Adipocyte (in vitro differentiated cells): ENCODE data around the gene LRMDA.

ENCODE experiments used
- DNase-seq: peaks from one replicate; pipeline ENCODE4 v3.0.0-alpha.2; 2015; ENCODE audit warnings: low read depth
- H3K27me3 ChIP-seq: replicated peaks from 2 replicates; pipeline ENCODE4 v1.7.0; 2013; ENCODE audit warnings: mild to moderate bottlenecking, low read length, moderate library complexity; ENCODE audit not compliant: control insufficient read depth, insufficient read depth
- H3K36me3 ChIP-seq: 2 replicates; pipeline ENCODE4 v1.7.0; 2013; ENCODE audit warnings: low read length, mild to moderate bottlenecking, moderate library complexity; ENCODE audit not compliant: control insufficient read depth, insufficient read depth, severe bottlenecking
- H3K4me1 ChIP-seq: 2 replicates; pipeline ENCODE4 v1.7.0; 2013; ENCODE audit warnings: mild to moderate bottlenecking, low read length, moderate library complexity; ENCODE audit not compliant: control insufficient read depth, insufficient read depth
- H3K4me3 ChIP-seq: 2 replicates; pipeline ENCODE4 v1.7.0; 2013; ENCODE audit warnings: mild to moderate bottlenecking, low read length, moderate library complexity
- H3K9ac ChIP-seq: 2 replicates; pipeline ENCODE4 v1.7.0; 2013; ENCODE audit warnings: mild to moderate bottlenecking, low read length, moderate library complexity
- H3K9me3 ChIP-seq: 2 replicates; pipeline ENCODE4 v1.7.0; 2013; ENCODE audit warnings: mild to moderate bottlenecking, low read length, moderate library complexity; ENCODE audit not compliant: control insufficient read depth

The LRMDA gene

DNA sequence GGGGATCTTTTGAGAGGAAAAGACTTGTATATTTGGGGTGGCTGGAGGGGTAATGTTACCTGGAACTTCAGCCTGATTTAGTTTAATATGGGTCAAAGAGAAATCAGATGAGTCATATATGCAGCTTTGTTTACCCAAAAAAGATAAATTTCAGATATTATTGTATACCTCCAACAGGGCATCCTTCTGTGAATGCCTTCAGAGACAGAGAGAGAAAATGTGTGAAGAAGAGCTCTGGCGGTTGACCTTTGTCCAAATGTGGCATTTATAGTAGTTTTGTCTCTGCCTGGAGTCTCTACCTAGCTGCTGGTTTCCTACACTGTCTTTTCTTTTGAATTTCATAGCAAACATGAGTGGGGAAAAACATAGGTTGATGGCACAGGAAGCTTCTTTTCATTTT is 21.6 kb downstream of the LRMDA start:
- no peaks in the 10 kb centered on the region for H3K36me3 ChIP-seq
- DNase-seq = no peak
- no peak overlapping the region for H3K9ac ChIP-seq
- peaks cover 10% of the 10 kb centered on the region for H3K4me1 ChIP-seq
- no peak overlapping the region for H3K4me3 ChIP-seq
- no peaks in the 10 kb centered on the region for H3K9me3 ChIP-seq
- no peaks in the 10 kb centered on the region for H3K27me3 ChIP-seq

DNA sequence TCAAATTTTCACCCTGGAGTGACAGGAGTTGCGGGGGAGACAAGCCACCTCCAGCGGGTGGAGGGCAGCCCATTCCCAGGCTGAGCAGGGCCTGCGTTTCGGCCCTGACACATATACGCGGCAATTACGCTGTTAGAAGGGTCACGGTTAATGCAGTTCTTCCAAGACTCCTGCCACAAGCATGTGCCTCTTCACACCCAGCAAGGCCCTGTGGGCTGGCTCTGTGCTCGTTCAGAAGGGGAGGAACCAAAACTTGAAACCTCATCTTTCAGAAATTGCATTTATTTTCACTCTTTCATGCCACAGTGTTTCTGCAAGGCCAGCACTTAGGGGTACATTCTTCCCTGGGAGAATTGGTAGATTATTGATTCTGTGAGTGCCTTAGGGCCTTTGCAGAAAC is 24.7 kb downstream of the LRMDA start:
- H3K4me3 ChIP-seq = no peak overlapping the region
- H3K4me1 ChIP-seq = no peaks in the 10 kb centered on the region
- H3K9ac ChIP-seq = no peak overlapping the region
- H3K27me3 ChIP-seq = no peaks in the 10 kb centered on the region
- no peak for DNase-seq
- H3K36me3 ChIP-seq = no peaks in the 10 kb centered on the region
- no peaks in the 10 kb centered on the region for H3K9me3 ChIP-seq

DNA sequence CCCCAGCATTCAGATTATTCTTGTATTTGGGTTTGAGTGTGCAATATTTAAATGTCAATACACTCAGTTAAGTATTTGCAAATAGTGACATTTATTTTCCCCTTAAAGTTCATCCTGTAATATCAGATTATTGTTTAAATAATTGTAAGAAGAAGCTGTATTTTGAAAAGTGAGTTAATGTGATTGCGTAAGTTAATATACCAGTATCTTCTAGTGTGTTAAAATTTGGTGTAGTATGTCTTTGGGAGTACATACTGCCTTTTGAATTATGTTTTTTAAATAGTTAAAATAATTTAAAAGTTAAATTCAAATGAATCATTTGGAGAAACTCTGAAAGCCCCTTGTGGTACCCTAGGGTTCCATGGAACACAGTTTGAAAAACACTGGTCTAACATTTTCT is 28.6 kb downstream of the LRMDA start:
- no peak for DNase-seq
- H3K4me3 ChIP-seq = no peak overlapping the region
- H3K9me3 ChIP-seq = no peaks in the 10 kb centered on the region
- H3K36me3 ChIP-seq = no peaks in the 10 kb centered on the region
- H3K4me1 ChIP-seq = no peaks in the 10 kb centered on the region
- H3K27me3 ChIP-seq = no peaks in the 10 kb centered on the region
- no peak overlapping the region for H3K9ac ChIP-seq

DNA sequence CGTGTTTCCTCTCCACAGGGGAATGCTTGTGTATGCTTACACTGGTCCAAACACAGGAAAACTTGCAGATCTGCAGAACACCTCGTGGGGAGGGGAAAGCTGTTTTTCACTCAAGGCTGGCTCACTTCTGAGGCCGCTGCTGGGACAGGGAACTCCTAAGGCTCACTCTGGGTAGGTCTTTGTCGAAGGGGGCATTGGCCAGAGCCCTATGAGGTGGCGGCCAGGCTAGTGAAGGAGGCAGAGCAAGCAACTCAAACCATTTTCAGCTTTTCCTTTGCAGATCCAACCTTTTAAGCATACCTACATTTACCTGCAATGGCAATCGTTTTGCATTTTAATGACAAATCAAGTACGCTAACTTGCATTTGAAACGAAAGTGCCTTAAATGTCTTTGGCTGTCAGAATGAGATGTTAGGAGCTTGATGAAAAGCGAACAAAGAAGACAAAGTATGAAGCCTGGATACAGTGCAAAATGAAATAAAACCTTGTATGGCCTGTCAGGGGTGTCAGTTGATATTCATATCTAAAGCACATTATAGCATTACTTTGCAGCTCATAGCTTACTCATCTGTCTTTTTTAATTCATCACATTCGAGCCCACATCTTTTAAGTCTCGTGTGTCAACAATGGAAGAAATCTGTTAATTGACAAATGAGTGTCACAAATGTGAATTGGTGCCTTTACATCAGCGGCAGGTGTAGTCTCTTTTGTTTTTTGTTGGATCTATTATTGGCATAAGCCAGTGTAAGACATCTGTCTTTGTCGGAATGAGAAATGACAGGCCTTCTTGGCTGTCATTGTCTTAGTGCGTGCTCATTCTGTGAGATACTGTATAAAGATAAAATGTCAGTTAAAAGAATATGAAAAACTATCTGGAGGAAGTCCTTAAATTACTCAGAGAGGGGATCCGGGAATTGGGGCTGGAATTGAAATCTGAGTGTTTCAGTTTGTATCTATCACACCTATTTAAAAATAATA is 30.5 kb downstream of the LRMDA start:
- no peaks in the 10 kb centered on the region for H3K27me3 ChIP-seq
- no peaks in the 10 kb centered on the region for H3K9me3 ChIP-seq
- H3K4me3 ChIP-seq = no peak overlapping the region
- no peak overlapping the region for H3K9ac ChIP-seq
- peaks cover 7% of the 10 kb centered on the region for H3K4me1 ChIP-seq
- no peaks in the 10 kb centered on the region for H3K36me3 ChIP-seq
- DNase-seq = no peak

DNA sequence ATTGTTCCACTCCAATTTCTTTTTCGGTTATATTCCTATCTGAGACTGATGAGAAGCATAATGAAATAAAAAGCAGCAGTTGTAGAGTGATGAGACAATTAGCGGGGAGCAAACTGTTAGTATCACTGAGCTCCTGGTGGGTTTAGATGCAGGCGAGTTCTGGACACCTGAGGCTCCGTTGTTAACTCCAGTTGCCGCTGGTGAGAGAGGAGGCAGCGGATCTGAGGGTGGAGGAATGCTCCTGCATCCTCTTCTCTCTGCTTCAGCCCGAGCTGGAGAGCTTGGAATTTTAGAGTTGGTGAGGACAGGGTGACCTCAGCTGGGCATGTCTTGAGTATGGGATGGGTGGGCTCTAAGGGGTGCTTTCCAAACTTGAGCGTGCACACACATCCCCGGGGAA is 31.4 kb downstream of the LRMDA start:
- Histone ChIP-seq H3K36me3 (no peaks in the 10 kb centered on the region), H3K9ac (no peak overlapping the region), H3K4me3 (no peak overlapping the region), H3K9me3 (no peaks in the 10 kb centered on the region), H3K4me1 (peaks cover 8% of the 10 kb centered on the region), H3K27me3 (no peaks in the 10 kb centered on the region)
- DNase-seq = no peak

DNA sequence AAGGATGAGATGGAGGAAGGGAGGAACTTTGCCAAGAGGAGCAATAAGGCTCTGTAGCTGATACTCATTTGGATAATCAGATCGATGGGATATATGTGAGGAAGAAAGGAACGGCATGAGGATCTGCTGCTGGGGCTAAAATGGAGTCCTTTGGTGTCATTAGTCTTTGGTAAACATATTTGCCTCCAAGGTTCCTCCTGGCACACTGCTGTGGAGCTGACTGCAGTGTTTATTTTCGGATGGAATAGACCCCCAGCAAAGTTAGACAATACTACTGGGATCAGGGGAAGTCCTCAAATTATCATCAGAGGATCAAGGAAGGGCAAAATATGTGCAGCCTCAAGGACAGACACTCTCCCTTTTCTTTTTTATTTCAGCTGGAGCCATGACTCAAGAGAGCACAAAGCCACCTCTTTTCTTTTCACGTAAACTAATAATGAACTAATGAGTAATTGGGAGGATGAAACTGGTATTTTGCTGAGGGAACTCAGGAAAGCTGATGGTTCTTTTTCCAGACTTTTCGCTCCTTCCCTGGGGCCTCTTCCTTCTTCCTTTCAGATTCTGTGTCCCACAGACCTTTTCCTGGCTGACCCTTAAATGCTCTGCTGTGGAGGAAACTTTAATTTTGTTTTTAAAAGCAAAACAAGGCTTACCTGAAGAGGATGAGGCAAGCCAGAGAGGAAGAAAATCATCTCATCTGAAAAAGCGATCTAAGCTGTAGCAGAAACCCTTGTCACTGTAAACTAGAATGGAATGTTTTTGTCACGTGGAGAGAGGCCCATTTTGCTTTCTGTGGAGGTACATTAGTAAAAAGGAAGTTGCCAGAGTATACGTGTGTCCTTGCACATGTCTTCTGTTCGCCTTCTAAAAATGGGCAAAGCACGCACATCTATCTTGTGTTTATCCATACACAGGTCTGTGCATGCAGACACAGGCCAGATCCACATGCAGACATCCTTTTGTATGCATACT is 33.3 kb downstream of the LRMDA start:
- H3K4me1 ChIP-seq = peaks cover 22% of the 10 kb centered on the region

DNA sequence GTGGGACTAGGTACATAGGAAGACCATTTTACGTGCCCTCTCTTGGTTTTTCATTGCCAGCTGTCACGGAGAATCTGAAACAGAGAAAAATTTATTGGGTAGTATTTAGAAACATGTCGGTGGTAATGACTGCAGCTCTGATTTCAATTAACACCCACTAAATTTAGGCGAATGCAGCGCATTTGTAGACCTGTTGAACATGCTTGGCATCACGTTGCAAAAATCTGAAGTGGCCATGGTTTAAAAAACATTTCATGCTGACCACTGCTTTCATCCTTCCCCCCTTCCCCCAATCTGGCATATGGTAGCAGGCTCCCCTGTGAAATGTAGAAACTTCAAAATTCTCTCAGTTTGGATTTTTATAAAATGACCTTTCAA is 34.0 kb downstream of the LRMDA start:
- no peak for DNase-seq
- H3K36me3 ChIP-seq = no peaks in the 10 kb centered on the region
- no peak overlapping the region for H3K4me3 ChIP-seq
- H3K9ac ChIP-seq = no peak overlapping the region
- no peaks in the 10 kb centered on the region for H3K9me3 ChIP-seq
- no peaks in the 10 kb centered on the region for H3K27me3 ChIP-seq
- peaks cover 29% of the 10 kb centered on the region for H3K4me1 ChIP-seq

More for the DNA sequence above, 33.3 kb downstream of the LRMDA start:
- H3K27me3 ChIP-seq = no peaks in the 10 kb centered on the region
- DNase-seq = peak; percentile 4
- no peaks in the 10 kb centered on the region for H3K36me3 ChIP-seq
- no peak overlapping the region for H3K9ac ChIP-seq
- no peak overlapping the region for H3K4me3 ChIP-seq
- no peaks in the 10 kb centered on the region for H3K9me3 ChIP-seq

DNA sequence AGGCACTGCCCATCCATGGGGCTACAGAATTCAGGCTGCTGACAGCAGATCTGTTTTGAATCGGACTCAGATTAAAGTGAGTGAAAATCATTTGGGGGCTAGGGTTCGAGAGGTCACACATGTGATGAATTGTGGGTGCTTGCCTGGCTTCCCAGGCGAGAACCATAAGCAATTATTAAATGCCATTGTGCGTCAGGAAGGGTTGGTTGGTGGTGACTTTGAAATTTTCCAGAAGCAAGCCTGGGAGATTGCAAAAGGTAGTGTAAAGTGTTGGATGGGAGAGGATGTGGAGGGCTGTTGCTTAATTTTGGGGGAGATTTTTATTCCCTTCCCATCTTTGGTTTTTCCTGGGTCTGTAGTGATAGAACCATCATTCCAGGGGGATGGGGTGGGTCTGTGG is 34.6 kb downstream of the LRMDA start:
- Histone ChIP-seq H3K27me3 (no peaks in the 10 kb centered on the region), H3K9ac (no peak overlapping the region), H3K4me3 (no peak overlapping the region), H3K4me1 (peaks cover 35% of the 10 kb centered on the region), H3K9me3 (no peaks in the 10 kb centered on the region), H3K36me3 (no peaks in the 10 kb centered on the region)
- DNase-seq = no peak

DNA sequence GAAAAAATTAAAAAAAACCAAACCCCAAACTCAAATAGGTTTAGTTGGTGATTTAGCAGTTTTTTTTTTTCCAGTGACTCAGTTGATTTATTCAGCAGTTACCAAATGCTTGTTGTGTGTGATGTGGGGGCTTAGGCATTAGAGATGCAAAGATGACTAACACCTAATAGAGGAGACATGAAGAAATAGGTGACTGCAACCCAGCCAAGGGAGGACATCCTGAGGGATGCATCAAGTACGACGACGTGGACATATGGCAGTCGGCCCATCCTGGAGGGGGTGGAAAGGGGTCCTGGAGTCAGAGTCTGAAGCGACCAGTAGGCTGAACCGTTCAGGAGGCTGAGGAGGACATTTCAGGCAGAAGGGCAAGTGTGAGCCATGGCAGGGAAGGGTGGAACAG is 35.5 kb downstream of the LRMDA start:
- H3K9me3 ChIP-seq = no peaks in the 10 kb centered on the region
- no peak overlapping the region for H3K9ac ChIP-seq
- H3K4me1 ChIP-seq = peaks cover 39% of the 10 kb centered on the region
- H3K4me3 ChIP-seq = no peak overlapping the region
- H3K36me3 ChIP-seq = no peaks in the 10 kb centered on the region
- H3K27me3 ChIP-seq = no peaks in the 10 kb centered on the region
- DNase-seq = no peak

DNA sequence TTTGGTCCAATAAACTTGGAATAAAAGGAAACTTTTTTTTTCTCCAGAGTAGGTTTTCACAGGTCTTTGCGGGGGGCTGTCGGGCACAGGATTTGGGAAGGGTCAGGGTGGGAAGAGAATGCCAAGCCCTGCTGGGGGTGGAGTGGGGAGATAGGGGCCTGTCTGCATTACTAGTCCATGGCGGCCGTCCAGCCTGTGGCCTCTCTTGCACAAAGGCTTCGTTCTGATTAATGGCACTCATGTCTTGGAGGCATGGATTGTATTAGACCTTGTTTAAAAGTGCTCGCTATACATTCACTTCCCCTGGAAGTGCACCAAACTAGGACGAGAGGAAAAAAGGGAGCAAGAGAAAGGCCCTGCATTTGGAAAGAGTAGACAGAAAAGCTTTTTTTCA is 37.2 kb downstream of the LRMDA start:
- Histone ChIP-seq H3K4me3 (no peak overlapping the region), H3K9ac (peak overlapping the region; percentile 50), H3K36me3 (no peaks in the 10 kb centered on the region), H3K27me3 (no peaks in the 10 kb centered on the region), H3K9me3 (no peaks in the 10 kb centered on the region), H3K4me1 (peaks cover 39% of the 10 kb centered on the region)
- no peak for DNase-seq

DNA sequence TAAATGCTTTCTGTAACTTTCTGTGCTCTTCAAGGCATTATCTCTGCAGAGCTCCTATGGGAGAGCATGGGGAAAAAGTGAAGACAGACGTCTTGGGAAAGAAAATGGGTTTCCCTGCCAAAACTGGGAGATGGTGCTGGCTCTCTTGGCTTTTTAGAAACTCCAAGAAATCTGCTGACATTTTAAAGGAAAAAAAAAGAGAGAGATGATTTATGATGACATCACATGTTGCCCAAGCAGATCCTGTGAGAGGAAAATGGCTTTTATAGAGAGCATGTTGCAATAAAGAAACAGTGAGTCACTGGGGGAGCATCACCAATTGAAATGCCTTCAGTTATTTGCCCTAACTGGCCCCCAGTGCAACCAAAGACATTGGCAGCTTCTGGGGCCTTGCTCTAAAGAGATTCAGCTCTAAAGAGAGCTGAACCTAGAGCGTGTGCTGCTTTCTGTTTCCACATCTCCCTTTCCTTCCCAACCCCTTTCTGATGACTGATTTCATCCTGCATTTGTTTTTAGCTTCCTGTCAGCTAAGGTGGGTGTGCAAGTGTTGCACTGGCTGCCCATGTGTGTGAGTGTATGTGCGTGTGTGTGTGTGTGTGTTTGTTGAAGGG is 37.7 kb downstream of the LRMDA start:
- H3K27me3 ChIP-seq = no peaks in the 10 kb centered on the region
- H3K36me3 ChIP-seq = no peaks in the 10 kb centered on the region
- H3K4me1 ChIP-seq = peaks cover 39% of the 10 kb centered on the region
- no peaks in the 10 kb centered on the region for H3K9me3 ChIP-seq
- peak; percentile 96 for DNase-seq
- peak overlapping the region; percentile 57 for H3K9ac ChIP-seq
- H3K4me3 ChIP-seq = peak overlapping the region; percentile 17
